Activated effector memory CD4-positive, alpha-beta T cell treated with Interleukin-2 at 50 U/mL for 16 hours (primary cell): Measurements from ENCODE around the gene STXBP6.
"Not testable (repeated sequence)": the region's sequence is repeated elsewhere in the genome, so short reads cannot be mapped to it uniquely, and the experiment has no call there.

Source experiments
- DNase-seq: peaks from one replicate; pipeline ENCODE4 v3.0.0-alpha.2; 2020

The STXBP6 gene

GRCh38 chr14:24818058-24818822 is 231.7 kb downstream of the STXBP6 start:
- DNase-seq, result no peak

GRCh38 chr14:24817212-24818057 is 232.5 kb downstream of the STXBP6 start:
- DNase-seq, result no peak

GRCh38 chr14:24816929-24817211 is 233.1 kb downstream of the STXBP6 start:
- no peak for DNase-seq

- DNase-seq, result no peak
Measured at GRCh38 chr14:24816011-24816928, 233.7 kb downstream of the STXBP6 start.

- no peak for DNase-seq
Measured at GRCh38 chr14:24815543-24815942, 234.4 kb downstream of the STXBP6 start.

- no peak for DNase-seq
Measured at GRCh38 chr14:24814944-24815343, 235.0 kb downstream of the STXBP6 start.

GRCh38 chr14:24814346-24814745 is 235.6 kb downstream of the STXBP6 start:
- DNase-seq, result no peak

- DNase-seq, result no peak
Measured at GRCh38 chr14:24813819-24814259, 236.1 kb downstream of the STXBP6 start.

- no peak for DNase-seq
Measured at GRCh38 chr14:24813089-24813815, 236.7 kb downstream of the STXBP6 start.

- no peak for DNase-seq
Measured at GRCh38 chr14:24809135-24809534, 240.8 kb downstream of the STXBP6 start.

- DNase-seq, result no peak
Measured at GRCh38 chr14:24808412-24808811, 241.5 kb downstream of the STXBP6 start.

GRCh38 chr14:24806061-24806678 is 243.8 kb downstream of the STXBP6 start:
- no peak for DNase-seq

GRCh38 chr14:24804552-24805212 is 245.3 kb downstream of the STXBP6 start:
- DNase-seq, result no peak

- no peak for DNase-seq
Measured at GRCh38 chr14:24803933-24804494, 245.9 kb downstream of the STXBP6 start.

GRCh38 chr14:24803426-24803825 is 246.5 kb downstream of the STXBP6 start:
- not testable (repeated sequence) for DNase-seq

GRCh38 chr14:24802236-24802635 is 247.7 kb downstream of the STXBP6 start:
- no peak for DNase-seq

- no peak for DNase-seq
Measured at GRCh38 chr14:24801024-24801423, 248.9 kb downstream of the STXBP6 start.

- DNase-seq, result no peak
Measured at GRCh38 chr14:24798911-24799462, 251.0 kb downstream of the STXBP6 start.

GRCh38 chr14:24795406-24795805 is 254.5 kb downstream of the STXBP6 start:
- DNase-seq, result no peak

- DNase-seq, result no peak
Measured at GRCh38 chr14:24794644-24795305, 255.2 kb downstream of the STXBP6 start.
